GM12872 (cell line): ENCODE results near the gene PLXNA1.

Experiments used
- CTCF ChIP-seq: IDR thresholded peaks from 3 replicates; pipeline ENCODE4 v1.5.1; 2011; ENCODE audit warnings: low read depth, mild to moderate bottlenecking, low read length, moderate library complexity; ENCODE audit not compliant: insufficient read depth

PLXNA1 gene

DNA sequence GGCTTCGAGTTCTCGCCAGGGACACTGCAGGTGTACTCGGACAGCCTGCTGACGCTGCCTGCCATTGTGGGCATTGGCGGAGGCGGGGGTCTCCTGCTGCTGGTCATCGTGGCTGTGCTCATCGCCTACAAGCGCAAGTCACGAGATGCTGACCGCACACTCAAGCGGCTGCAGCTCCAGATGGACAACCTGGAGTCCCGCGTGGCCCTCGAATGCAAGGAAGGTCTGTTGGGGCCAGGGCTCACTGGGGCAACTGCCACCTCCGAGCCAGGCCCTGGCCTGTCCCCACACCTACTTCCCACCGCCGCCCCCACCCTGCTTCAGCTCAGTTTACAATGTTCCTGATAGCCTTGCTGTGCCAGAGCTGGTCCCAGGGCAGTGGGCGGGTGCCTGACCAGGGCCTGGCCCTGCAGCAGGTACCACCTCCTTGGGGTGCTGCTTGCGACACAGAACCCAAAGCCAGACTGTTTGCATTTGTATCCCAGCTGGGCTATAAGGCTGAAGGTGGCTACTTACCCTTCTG is 35.5 kb downstream of the PLXNA1 start:
- TF ChIP-seq CTCF: no peak

DNA sequence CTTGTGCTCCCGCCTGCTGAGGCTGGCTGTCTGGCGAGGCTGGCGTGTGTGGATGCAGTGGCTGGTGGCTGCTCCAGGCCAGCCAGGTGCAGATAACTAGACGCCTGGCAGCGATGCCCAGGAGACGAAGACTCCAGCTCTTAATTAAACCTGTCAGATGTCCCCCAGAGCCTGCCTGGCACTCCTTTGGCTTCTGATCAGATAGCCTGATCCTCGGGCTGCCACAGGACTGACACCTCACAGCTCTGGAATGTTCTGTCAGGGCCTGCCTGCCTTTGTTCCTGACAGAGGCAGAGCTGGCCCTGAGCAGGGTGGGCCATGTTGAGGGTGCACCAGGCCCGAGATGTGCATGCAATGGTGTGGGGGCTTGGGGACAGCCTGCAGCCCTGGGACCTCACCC is 36.5 kb downstream of the PLXNA1 start:
- no peak for TF ChIP-seq CTCF

- no peak for TF ChIP-seq CTCF
Measured at GRCh38 chr3:127020543-127020942, 37.6 kb downstream of the PLXNA1 start.

DNA sequence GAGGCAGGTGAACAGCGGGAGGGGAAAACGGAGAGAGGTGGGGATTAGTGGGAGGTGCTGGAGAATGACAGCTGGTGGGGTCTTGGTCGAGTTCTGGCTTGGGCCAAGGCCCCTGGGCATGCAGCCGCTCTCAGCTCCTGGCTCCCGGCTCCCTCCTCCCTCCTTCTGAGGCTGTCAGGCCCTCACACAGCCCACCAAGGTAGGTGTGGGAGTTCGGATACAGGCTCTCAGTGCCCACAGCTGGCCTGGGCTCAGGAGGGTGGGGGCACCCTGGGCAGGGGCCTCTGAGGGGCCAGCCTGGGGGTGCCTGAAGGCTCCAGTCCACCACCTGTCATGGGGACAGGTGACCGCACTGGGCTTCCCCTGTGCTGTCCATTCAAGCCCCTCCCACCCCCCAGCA is 39.9 kb downstream of the PLXNA1 start:
- TF ChIP-seq CTCF: no peak

DNA sequence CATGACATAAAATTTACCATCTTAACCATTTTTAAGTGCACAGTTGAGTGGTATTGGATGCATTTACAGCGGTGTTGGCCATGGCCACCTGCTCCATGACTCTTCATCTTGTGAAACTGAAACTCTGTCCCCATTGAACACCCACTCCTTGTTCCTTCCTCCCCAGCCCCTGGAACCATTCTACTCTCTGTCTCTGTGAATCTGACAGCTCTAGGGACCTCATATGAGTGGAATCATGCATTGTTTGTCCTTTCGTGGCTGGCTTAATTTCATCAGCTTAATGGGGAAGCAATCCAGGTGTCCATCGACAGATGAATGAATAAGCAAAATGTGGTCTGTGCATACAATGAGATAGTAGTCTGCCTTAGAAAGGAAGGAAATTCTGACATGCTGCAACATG is 42.5 kb downstream of the PLXNA1 start:
- no peak for TF ChIP-seq CTCF

DNA sequence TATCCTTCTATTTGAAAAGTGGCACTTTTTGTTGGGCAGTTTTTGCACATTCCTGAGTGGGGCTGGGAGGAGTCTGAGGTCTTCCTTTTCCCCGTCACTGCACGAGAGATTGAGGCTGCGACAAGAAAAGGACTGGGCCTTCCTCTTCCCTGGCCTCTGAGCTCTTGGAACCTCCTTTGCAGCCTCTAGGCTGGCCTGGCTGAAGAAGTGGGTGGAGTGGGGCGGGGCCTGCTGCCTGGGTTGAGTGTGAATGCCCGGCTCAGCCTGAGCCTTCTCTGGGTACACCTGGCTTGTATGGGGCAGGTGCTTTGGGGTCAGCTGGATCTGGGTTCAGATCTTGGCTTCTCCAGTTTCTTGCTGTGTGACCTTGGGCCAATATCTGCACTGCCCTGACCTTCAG is 43.1 kb downstream of the PLXNA1 start:
- no peak for TF ChIP-seq CTCF

DNA sequence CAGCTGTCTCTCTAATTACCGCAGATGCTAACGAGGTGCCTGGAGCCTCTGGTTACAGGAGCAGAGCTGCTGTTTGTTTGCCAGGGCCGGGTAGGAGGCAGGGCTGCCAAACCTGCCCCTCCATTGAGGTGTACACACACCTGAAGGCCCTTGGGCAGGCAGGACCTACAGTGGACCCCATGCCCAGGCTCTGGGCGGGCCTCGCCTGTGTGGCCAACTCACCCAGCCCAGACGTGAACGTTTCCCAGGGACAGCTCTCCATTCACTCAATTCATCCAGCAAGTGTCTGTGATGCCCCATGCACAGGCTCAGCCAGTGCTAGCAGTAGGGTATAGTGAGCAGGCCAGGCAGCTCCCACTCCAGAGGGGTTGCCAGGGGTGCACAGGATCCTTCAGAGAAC is 43.7 kb downstream of the PLXNA1 start:
- TF ChIP-seq CTCF: no peak
